ENCODE data around the gene SPTBN1. TPM values are rescaled to one million over a fixed set of nuclear protein-coding genes. Genes with fewer than 3 reads are reported as not detected.

SPTBN1 gene
- total RNA-seq, 1 experiment from 2014 or later = 75.4 TPM

GRCh38 chr2:54546923-54547720, 91.0 kb downstream of the SPTBN1 start:
- no peaks in the 10 kb centered on the region for H3K27me3 ChIP-seq
- no peak overlapping the region for H3K4me3 ChIP-seq
- peaks cover 6% of the 10 kb centered on the region for H3K36me3 ChIP-seq
- no peak for DNase-seq
- no peaks in the 10 kb centered on the region for H3K9me3 ChIP-seq

DNA sequence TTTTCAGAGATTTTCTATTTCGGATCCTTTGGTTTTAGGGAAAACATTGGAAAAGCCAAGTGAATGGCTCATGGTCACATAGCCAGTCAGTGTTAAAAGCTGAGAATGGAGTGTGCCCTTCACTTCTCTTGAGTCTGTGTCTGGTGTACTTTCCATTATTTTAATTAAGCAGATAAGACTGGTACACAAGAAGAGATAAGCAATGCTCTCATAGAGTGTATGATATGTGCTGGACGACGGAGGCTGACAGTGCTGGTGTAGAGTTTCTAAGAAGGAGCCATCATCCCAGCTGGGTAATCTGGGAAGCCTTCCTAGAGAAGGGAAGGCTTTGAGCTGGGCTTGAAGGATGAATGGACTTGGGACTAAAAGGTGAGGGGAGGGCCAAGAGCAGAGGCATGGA, 93.3 kb downstream of the SPTBN1 start:
- Histone ChIP-seq H3K4me3 (no peak overlapping the region), H3K27me3 (no peaks in the 10 kb centered on the region), H3K9me3 (no peaks in the 10 kb centered on the region), H3K36me3 (peaks cover under 1% of the 10 kb centered on the region)
- DNase-seq = no peak

- no peak for DNase-seq
- H3K36me3 ChIP-seq = no peaks in the 10 kb centered on the region; the same call in 1 of the 2 replicates
- H3K27me3 ChIP-seq = no peaks in the 10 kb centered on the region
- H3K9me3 ChIP-seq = no peaks in the 10 kb centered on the region
- no peak overlapping the region for H3K4me3 ChIP-seq
Observed at GRCh38 chr2:54549917-54550518, 93.9 kb downstream of the SPTBN1 start.

DNA sequence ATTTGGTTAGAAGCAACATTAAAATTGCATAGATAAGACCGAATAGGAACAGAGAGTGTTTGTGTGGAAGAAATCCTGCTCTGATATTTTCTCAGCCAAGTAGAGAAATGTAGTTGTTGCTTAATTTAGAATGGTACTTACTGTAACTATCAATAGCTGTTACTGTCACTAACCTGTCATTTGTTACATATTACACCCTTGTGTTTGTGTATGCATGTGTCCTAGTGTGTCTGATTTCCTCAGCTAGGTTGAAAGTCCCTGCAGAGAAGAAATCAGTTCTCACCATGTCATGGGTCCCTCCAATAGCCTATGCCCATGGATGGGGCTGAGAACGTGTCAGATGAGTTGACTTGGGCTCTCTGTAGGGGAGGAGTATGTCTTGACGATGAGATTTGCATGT, 94.4 kb downstream of the SPTBN1 start:
- no peak for DNase-seq
- no peaks in the 10 kb centered on the region for H3K27me3 ChIP-seq
- H3K4me3 ChIP-seq = no peak overlapping the region
- H3K9me3 ChIP-seq = no peaks in the 10 kb centered on the region
- H3K36me3 ChIP-seq = no peaks in the 10 kb centered on the region; the same call in 1 of the 2 replicates

GRCh38 chr2:54551123-54551756, 95.1 kb downstream of the SPTBN1 start:
- H3K9me3 ChIP-seq = no peaks in the 10 kb centered on the region
- DNase-seq = no peak
- no peak overlapping the region for H3K4me3 ChIP-seq
- H3K27me3 ChIP-seq = no peaks in the 10 kb centered on the region
- H3K36me3 ChIP-seq = no peaks in the 10 kb centered on the region; the same call in 1 of the 2 replicates

DNA sequence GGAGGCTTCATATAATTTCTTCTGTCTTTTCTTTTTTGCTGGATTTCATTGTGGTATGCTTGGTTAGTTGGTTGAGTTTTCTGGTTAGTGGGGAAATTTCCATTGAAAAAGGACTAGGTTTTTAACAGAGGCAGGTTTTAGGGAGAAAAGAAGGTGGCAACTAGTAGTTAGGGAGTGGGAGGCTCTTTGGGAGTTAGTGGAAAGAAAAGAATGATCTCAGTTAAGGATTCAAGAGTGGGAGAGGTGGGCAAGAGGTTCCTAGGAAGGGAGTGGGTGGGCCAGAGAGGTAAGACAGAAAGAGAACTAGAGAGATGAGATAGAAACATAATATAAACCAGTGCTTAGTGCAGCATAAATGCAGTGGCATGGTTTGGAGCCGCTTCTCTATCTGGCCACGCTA, 96.9 kb downstream of the SPTBN1 start:
- Histone ChIP-seq H3K9me3 (no peaks in the 10 kb centered on the region), H3K27me3 (no peaks in the 10 kb centered on the region), H3K4me3 (no peak overlapping the region), H3K36me3 (no peaks in the 10 kb centered on the region; the same call in 1 of the 2 replicates)
- no peak for DNase-seq

- Histone ChIP-seq H3K9me3 (no peaks in the 10 kb centered on the region), H3K4me3 (no peak overlapping the region), H3K27me3 (no peaks in the 10 kb centered on the region), H3K36me3 (0 out of 2 replicates have a peak, but pooled peaks cover 3% of the 10 kb centered on the region)
- no peak for DNase-seq
Observed at GRCh38 chr2:54553775-54554174, 97.6 kb downstream of the SPTBN1 start.

GRCh38 chr2:54555318-54555837, 99.3 kb downstream of the SPTBN1 start:
- Histone ChIP-seq H3K9me3 (no peaks in the 10 kb centered on the region), H3K27me3 (no peaks in the 10 kb centered on the region), H3K36me3 (peaks cover 9% of the 10 kb centered on the region; the same call in 1 of the 2 replicates), H3K4me3 (no peak overlapping the region)
- no peak for DNase-seq

DNA sequence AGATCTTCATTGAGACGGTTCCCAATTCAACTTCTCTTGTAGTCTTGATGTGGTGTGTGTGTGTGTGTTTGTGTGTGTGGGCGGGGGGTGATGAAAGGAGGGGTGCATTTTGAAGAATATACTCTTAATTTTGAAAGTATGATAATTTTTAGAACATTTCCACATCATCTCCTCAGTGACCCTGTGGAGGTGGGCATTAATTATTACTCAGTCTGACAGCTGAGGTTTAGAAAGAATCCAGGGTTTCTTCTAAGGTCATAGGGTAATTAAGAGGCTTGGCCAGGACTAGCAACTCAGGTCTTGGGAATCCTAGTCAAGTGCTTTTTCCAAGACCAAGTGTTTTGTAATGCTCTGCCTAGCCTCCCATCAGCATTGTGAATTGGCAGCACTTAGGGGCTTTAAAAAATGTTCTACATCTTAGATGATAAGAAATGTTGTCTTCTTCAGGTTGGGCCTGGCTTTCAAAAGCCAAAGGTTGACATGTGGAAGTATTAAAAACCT, 100.5 kb downstream of the SPTBN1 start:
- Histone ChIP-seq H3K4me3 (no peak overlapping the region), H3K36me3 (peaks cover 9% of the 10 kb centered on the region; the same call in 1 of the 2 replicates), H3K9me3 (no peaks in the 10 kb centered on the region), H3K27me3 (no peaks in the 10 kb centered on the region)
- DNase-seq = no peak

GRCh38 chr2:54557211-54557600, 101.1 kb downstream of the SPTBN1 start:
- DNase-seq = no peak
- Histone ChIP-seq H3K36me3 (peaks cover 11% of the 10 kb centered on the region; the same call in 1 of the 2 replicates), H3K27me3 (no peaks in the 10 kb centered on the region), H3K9me3 (no peaks in the 10 kb centered on the region), H3K4me3 (peak overlapping the region; percentile 70)

- peak overlapping the region; percentile 70 for H3K4me3 ChIP-seq
- peaks cover 11% of the 10 kb centered on the region; the same call in 1 of the 2 replicates for H3K36me3 ChIP-seq
- no peaks in the 10 kb centered on the region for H3K9me3 ChIP-seq
- DNase-seq = peak; percentile 50
- H3K27me3 ChIP-seq = no peaks in the 10 kb centered on the region
Observed at GRCh38 chr2:54557601-54558187, 101.6 kb downstream of the SPTBN1 start.

- DNase-seq = peak; percentile 68
- Histone ChIP-seq H3K27me3 (no peaks in the 10 kb centered on the region), H3K36me3 (peaks cover 11% of the 10 kb centered on the region; the same call in 1 of the 2 replicates), H3K4me3 (peak overlapping the region; percentile 70), H3K9me3 (no peaks in the 10 kb centered on the region)
Observed at GRCh38 chr2:54558188-54559005, 102.3 kb downstream of the SPTBN1 start.

- DNase-seq = no peak
- Histone ChIP-seq H3K9me3 (no peaks in the 10 kb centered on the region), H3K36me3 (peaks cover 11% of the 10 kb centered on the region; the same call in 1 of the 2 replicates), H3K4me3 (peak overlapping the region; percentile 70), H3K27me3 (no peaks in the 10 kb centered on the region)
Observed at GRCh38 chr2:54559006-54559445, 102.9 kb downstream of the SPTBN1 start.

DNA sequence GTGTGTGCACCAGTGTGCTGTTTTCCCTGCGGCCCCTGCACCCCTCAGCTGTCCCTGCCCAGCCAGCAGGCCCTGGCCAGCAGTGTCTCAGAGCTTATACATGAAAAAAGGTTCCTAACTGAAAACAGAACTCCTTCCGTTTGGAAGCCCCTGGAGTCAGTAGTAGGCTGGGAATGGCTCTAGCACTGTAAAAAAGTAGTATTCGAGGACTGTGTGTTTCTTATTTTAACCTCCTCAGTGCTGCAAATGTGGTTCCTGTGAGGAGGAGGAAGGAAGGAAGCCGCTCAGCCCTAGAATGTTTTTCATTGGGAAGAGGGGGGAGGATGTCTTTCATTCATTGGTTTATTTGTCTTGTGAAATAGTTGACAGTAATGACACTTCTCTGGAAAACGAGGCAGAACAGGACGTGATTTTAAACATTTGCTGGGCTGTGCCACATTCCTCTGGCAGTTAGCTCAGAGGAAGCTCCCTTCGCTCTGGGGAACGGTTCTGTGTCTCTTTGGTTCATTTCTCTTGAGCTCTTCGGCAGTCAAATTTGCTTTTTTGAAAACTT, 103.5 kb downstream of the SPTBN1 start:
- Histone ChIP-seq H3K36me3 (peaks cover 11% of the 10 kb centered on the region; the same call in 1 of the 2 replicates), H3K4me3 (peak overlapping the region; percentile 70), H3K27me3 (no peaks in the 10 kb centered on the region), H3K9me3 (no peaks in the 10 kb centered on the region)
- DNase-seq = peak; percentile 71

GRCh38 chr2:54560146-54560881, 104.2 kb downstream of the SPTBN1 start:
- DNase-seq = peak; percentile 67
- H3K36me3 ChIP-seq = peaks cover 11% of the 10 kb centered on the region; the same call in 1 of the 2 replicates
- H3K27me3 ChIP-seq = no peaks in the 10 kb centered on the region
- H3K4me3 ChIP-seq = peak overlapping the region; percentile 70
- H3K9me3 ChIP-seq = no peaks in the 10 kb centered on the region

All from MG63 (cell line).